GM23338 (cell line): Measurements from ENCODE around the gene CD5L. TPM values are rescaled to one million over a fixed set of nuclear protein-coding genes. Genes with fewer than 3 reads are reported as not detected.

Source experiments
- CTCF ChIP-seq, 2 experiments: fragments of 200-600 bp in 1 of 2; sonication (generic) in 1 of 2; conservative IDR thresholded peaks; 2 replicates each; pipeline versions ENCODE4 v1.5.1 to v1.6.1; 2016 to 2017; ENCODE audit warnings: antibody characterized with exemption in 2 of 2, low read depth in 2 of 2, mild to moderate bottlenecking in 2 of 2, moderate library complexity in 1 of 2
- EZH2phosphoT487 ChIP-seq: fragments of 200-600 bp; sonication (generic); IDR thresholded peaks from one replicate; pipeline ENCODE4 v1.8.1; 2018; ENCODE audit warnings: antibody characterized with exemption; ENCODE audit not compliant: unreplicated experiment
- NANOG ChIP-seq: IDR thresholded peaks from 2 replicates; pipeline ENCODE4 v1.6.1; 2016; ENCODE audit warnings: antibody characterized with exemption, borderline replicate concordance
- REST ChIP-seq: IDR thresholded peaks from one replicate; pipeline ENCODE4 v1.6.1; 2018; ENCODE audit warnings: antibody characterized with exemption; ENCODE audit not compliant: unreplicated experiment
- ZNF114 ChIP-seq: fragments of 250-450 bp; sonication (Bioruptor Pico); IDR thresholded peaks from 2 replicates; pipeline ENCODE4 v1.5.0; 2020; ENCODE audit warnings: mild to moderate bottlenecking, moderate library complexity
- polyA plus RNA-seq: library from polyadenylated mRNA; unstranded; fragments of >200 nt; fragmentation: Nextera tagmentation; extraction: Ambion mirVana; gene quantifications from 2 replicates; pipeline ENCODE4 v1.2.1, GENCODE V29; 2016
- small RNA-seq: library from RNA; depleted of rRNA; stranded (forward); fragments of <200 nt; gene quantifications from one replicate; pipeline ENCODE3, GENCODE V24; 2014; ENCODE audit warnings: low replicate concordance
- total RNA-seq: library from RNA; depleted of rRNA; stranded (reverse); fragments of >200 nt; shearing (Covaris generic); gene quantifications from 2 replicates; pipeline ENCODE4 v1.2.3, GENCODE V29; 2014; rRNA removed

CD5L gene
- total and polyA plus RNA-seq, 2 experiments from 2014 or later: not detected

- TF ChIP-seq REST: no peak
- no peak for TF ChIP-seq CTCF (conservative IDR thresholded peaks at IDR 0.05; ENCODE audit: low read depth in 2 of 2)
- no peak for TF ChIP-seq NANOG
- no peak for TF ChIP-seq ZNF114 (CRISPR knock-in tag)
- TF ChIP-seq EZH2phosphoT487: no peak
Observed at GRCh38 chr1:157781048-157781447, 60.6 kb downstream of the CD5L start (continued).

Small RNA genes lying within 50 kb of the gene (small RNA-seq; reads per million reads assigned to genes)
- gene MRPS21P2: not detected

Other genes starting within 250 kb of the CD5L start
- gene FCRL4, start 243.7 kb downstream of the CD5L start, total RNA-seq: not detected in 2 replicates
- not detected in 2 replicates for gene FCRL4, start 243.7 kb downstream of the CD5L start, polyA plus RNA-seq
- not detected in 2 replicates for gene FCRL3, start 141.0 kb downstream of the CD5L start, total RNA-seq
- not detected in 2 replicates for gene FCRL3, start 141.0 kb downstream of the CD5L start, polyA plus RNA-seq
- not detected in 2 replicates for gene FCRL2, start 64.7 kb downstream of the CD5L start, total RNA-seq
- not detected in 2 replicates for gene FCRL2, start 64.7 kb downstream of the CD5L start, polyA plus RNA-seq
- gene FCRL1, start 21.7 kb downstream of the CD5L start, total RNA-seq: not detected in 2 replicates
- not detected in 2 replicates for gene FCRL1, start 21.7 kb downstream of the CD5L start, polyA plus RNA-seq
- 35.2 and 41.0 TPM in 2 replicates for gene KIRREL1, start 151.8 kb upstream of the CD5L start, total RNA-seq
- gene KIRREL1, start 151.8 kb upstream of the CD5L start, polyA plus RNA-seq: 5.1 and 5.6 TPM in 2 replicates